Activated naive CD8-positive, alpha-beta T cell treated with anti-CD3 and anti-CD28 coated beads, Interleukin-2, amount 10 ng/mL, durations not matched to agents 7 days and 5 days (primary cell): ENCODE data around the gene PODXL2. TPM values are rescaled to one million over a fixed set of nuclear protein-coding genes. Genes with fewer than 3 reads are reported as not detected.

Experiments
- ATAC-seq: fragments of 150-1000 bp; cut with Tn5 transposase; one replicate; pipeline ENCODE4 v1.10.0; 2021; ENCODE audit warnings: low read depth, moderate library complexity
- POLR2A ChIA-PET: fragments of 350-600 bp; sonication (Branson Sonifier 250); formaldehyde crosslinking; loops from one replicate; lab custom pipeline; 2021; ENCODE audit warnings: antibody characterized with exemption; lab: Charles Lee
- DNase-seq: peaks from one replicate; pipeline ENCODE4 v3.0.0; 2021
- H3K27ac Mint-ChIP-seq: one replicate; pipeline ENCODE4 v1.8.0; 2022; ENCODE audit warnings: mild to moderate bottlenecking, mixed read lengths
- H3K27me3 Mint-ChIP-seq: one replicate; pipeline ENCODE4 v1.8.0; 2022; ENCODE audit warnings: mild to moderate bottlenecking, moderate library complexity, mixed read lengths
- H3K36me3 Mint-ChIP-seq: one replicate; pipeline ENCODE4 v1.8.0; 2021; ENCODE audit warnings: mild to moderate bottlenecking, mixed read lengths
- H3K4me1 Mint-ChIP-seq: one replicate; pipeline ENCODE4 v1.8.0; 2021; ENCODE audit warnings: mixed read lengths
- H3K4me3 Mint-ChIP-seq: one replicate; pipeline ENCODE4 v1.8.0; 2022; ENCODE audit warnings: mild to moderate bottlenecking, moderate library complexity, mixed read lengths
- H3K9me3 Mint-ChIP-seq: one replicate; pipeline ENCODE4 v1.8.0; 2021; ENCODE audit warnings: mixed read lengths
- microRNA-seq: library from miRNA; unstranded; fragments of <30 nt; microRNA quantifications from one replicate; pipeline ENCODE4 v1.2.0, GENCODE V29; 2022
- total RNA-seq, 2 experiments: library from RNA; stranded (reverse); gene quantifications; one replicate each; pipeline ENCODE4 v1.2.3, GENCODE V29; 2021

Gene PODXL2
- total RNA-seq, 2 experiments from 2014 or later = 2.2 TPM

GRCh38 chr3:127720161-127720823 lies 91.3 kb downstream of the PODXL2 start:
- Mint-ChIP-seq H3K36me3 (no peaks in the 10 kb centered on the region), H3K4me3 (no peak overlapping the region), H3K27me3 (peaks cover 4% of the 10 kb centered on the region), H3K9me3 (no peaks in the 10 kb centered on the region), H3K27ac (no peak overlapping the region), H3K4me1 (no peaks in the 10 kb centered on the region)
- ATAC-seq (no peak), DNase-seq (no peak)
- POLR2A ChIA-PET = no interaction called here

- H3K36me3 Mint-ChIP-seq = no peaks in the 10 kb centered on the region
- no peak overlapping the region for H3K4me3 Mint-ChIP-seq
- no peak overlapping the region for H3K27ac Mint-ChIP-seq
- H3K9me3 Mint-ChIP-seq = no peaks in the 10 kb centered on the region
- H3K27me3 Mint-ChIP-seq = peaks cover 6% of the 10 kb centered on the region
- no peaks in the 10 kb centered on the region for H3K4me1 Mint-ChIP-seq
- no peak for ATAC-seq
- POLR2A ChIA-PET = no interaction called here
- DNase-seq = no peak
These were observed 92.3 kb downstream of the PODXL2 start for GRCh38 chr3:127720985-127721935.

GRCh38 chr3:127722091-127722784 lies 93.3 kb downstream of the PODXL2 start:
- peaks cover 9% of the 10 kb centered on the region for H3K27me3 Mint-ChIP-seq
- no peak overlapping the region for H3K27ac Mint-ChIP-seq
- no peaks in the 10 kb centered on the region for H3K9me3 Mint-ChIP-seq
- no peaks in the 10 kb centered on the region for H3K4me1 Mint-ChIP-seq
- POLR2A ChIA-PET = no interaction called here
- no peak overlapping the region for H3K4me3 Mint-ChIP-seq
- DNase-seq (no peak), ATAC-seq (no peak)
- no peaks in the 10 kb centered on the region for H3K36me3 Mint-ChIP-seq

Small RNA genes lying within 50 kb of the gene (microRNA-seq; reads per million reads assigned to microRNA genes)
- not detected for gene MIR7976

Other genes with a start within 250 kb of the PODXL2 start
- gene TPRA1, start 38.5 kb upstream of the PODXL2 start, total RNA-seq = 10 to 100 TPM; 33.6 to 33.9 TPM
- gene MCM2, start 30.8 kb upstream of the PODXL2 start, total RNA-seq = 100 to 1,000 TPM; 131 to 140 TPM
- 10 to 100 TPM; 63.4 to 65.5 TPM for gene ABTB1, start 43.8 kb downstream of the PODXL2 start, total RNA-seq
- 1 to 10 TPM; 2.1 to 3.6 TPM for gene MGLL, start 193.3 kb downstream of the PODXL2 start, total RNA-seq